Measurements from ENCODE around the gene PDCD7. TPM values are rescaled to one million over a fixed set of nuclear protein-coding genes. Genes with fewer than 3 reads are reported as not detected.
"Not testable (repeated sequence)": the region's sequence is repeated elsewhere in the genome, so short reads cannot be mapped to it uniquely, and the experiment has no call there.

PDCD7 gene
- total RNA-seq, 4 donors from 2014 or later: 26.4 to 70.7 (median 30.4) TPM

- H3K27ac ChIP-seq: no peak overlapping the region
- no peaks in the 10 kb centered on the region for H3K9me3 ChIP-seq
- WGBS, 2 donors (ENCODE audit: low coverage in 1 of 2): 64 to 77% methylated on average over 1 to 4 of the region's 4 CpGs
- ATAC-seq: no peak
- no peak for TF ChIP-seq POLR2AphosphoS5 (IDR thresholded peaks at IDR 0.05)
- TF ChIP-seq EP300 (IDR thresholded peaks at IDR 0.05): no peak
- no peak for TF ChIP-seq POLR2A (IDR thresholded peaks at IDR 0.05)
- TF ChIP-seq, protein P1, sequence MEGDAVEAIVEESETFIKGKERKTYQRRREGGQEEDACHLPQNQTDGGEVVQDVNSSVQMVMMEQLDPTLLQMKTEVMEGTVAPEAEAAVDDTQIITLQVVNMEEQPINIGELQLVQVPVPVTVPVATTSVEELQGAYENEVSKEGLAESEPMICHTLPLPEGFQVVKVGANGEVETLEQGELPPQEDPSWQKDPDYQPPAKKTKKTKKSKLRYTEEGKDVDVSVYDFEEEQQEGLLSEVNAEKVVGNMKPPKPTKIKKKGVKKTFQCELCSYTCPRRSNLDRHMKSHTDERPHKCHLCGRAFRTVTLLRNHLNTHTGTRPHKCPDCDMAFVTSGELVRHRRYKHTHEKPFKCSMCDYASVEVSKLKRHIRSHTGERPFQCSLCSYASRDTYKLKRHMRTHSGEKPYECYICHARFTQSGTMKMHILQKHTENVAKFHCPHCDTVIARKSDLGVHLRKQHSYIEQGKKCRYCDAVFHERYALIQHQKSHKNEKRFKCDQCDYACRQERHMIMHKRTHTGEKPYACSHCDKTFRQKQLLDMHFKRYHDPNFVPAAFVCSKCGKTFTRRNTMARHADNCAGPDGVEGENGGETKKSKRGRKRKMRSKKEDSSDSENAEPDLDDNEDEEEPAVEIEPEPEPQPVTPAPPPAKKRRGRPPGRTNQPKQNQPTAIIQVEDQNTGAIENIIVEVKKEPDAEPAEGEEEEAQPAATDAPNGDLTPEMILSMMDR (IDR thresholded peaks at IDR 0.05): no peak
- no peaks in the 10 kb centered on the region for H3K4me1 ChIP-seq
- no peak overlapping the region for H3K4me3 ChIP-seq
- no peaks in the 10 kb centered on the region for H3K27me3 ChIP-seq
- peaks cover 0 to 46% of the 10 kb centered on the region in 2 donors for H3K36me3 ChIP-seq
Observed at GRCh38 chr15:65146438-65146837, 12.8 kb upstream of the PDCD7 start.

GRCh38 chr15:65138631-65139030 is 5.0 kb upstream of the PDCD7 start:
- not testable (repeated sequence) for H3K36me3 ChIP-seq, H3K27me3 ChIP-seq, H3K4me1 ChIP-seq, H3K9me3 ChIP-seq, H3K27ac ChIP-seq, ATAC-seq, H3K4me3 ChIP-seq
- 79% methylated on average over 4 to 5 of the region's 6 CpGs for WGBS, 2 donors (ENCODE audit: low coverage in 1 of 2)

DNA sequence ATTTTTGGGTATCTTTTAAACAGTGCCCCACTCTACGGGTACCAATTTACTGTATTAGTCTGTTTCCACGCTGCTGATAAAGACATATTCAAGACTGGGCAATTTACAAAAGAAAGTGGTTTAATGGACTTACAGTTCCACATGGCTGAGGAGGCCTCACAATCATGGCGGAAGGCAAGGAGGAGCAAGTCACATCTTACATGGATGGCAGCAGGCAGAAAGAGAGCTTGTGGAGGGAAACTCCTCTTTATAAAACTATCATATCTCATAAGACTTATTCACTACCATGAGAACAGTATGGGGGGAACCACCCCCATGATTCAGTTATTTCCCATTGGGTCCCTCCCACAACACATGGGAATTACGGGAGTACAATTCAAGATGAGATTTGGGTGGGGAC is 4.3 kb upstream of the PDCD7 start:
- H3K4me3 ChIP-seq, H3K27ac ChIP-seq, H3K4me1 ChIP-seq, ATAC-seq, H3K36me3 ChIP-seq, H3K9me3 ChIP-seq, H3K27me3 ChIP-seq: not testable (repeated sequence)
- WGBS, 2 donors (ENCODE audit: low coverage in 1 of 2): 96 to 100% methylated on average over 2 to 3 of the region's 4 CpGs

- peaks cover 2 to 17% (median 7%) of the 10 kb centered on the region in 3 donors for H3K4me1 ChIP-seq
- not testable (repeated sequence) for H3K27ac ChIP-seq, ATAC-seq, H3K9me3 ChIP-seq, H3K4me3 ChIP-seq, H3K36me3 ChIP-seq, H3K27me3 ChIP-seq
- 93 to 95% methylated on average over 3 of the region's 7 CpGs for WGBS, 2 donors (ENCODE audit: low coverage in 1 of 2)
Observed at GRCh38 chr15:65137089-65137488, 3.5 kb upstream of the PDCD7 start.

DNA sequence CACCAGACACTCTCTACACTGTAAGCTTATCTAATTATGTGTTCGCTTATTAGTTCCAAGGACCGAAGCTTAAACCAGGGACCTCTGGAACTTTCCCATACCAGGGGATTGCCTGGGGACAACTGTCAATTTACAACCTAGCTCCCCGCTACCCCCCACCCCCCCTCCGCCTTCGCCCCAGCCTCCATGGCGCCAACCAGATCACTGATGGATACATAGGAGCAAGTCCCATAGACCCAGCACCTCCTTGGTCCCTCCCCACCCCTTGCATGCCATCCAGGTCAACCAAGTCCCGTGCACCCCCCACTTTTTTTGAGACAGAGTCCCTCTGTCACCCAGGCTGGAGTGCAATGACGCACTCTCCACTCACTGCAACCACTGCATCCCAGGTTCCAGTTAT is 930 bp upstream of the PDCD7 start:
- TF ChIP-seq, protein P1 (IDR thresholded peaks at IDR 0.05): no peak
- TF ChIP-seq POLR2A (IDR thresholded peaks at IDR 0.05) (no peak), EP300 (IDR thresholded peaks at IDR 0.05) (no peak), POLR2AphosphoS5 (IDR thresholded peaks at IDR 0.05) (no peak)
- H3K4me1 ChIP-seq: peaks cover 5 to 38% (median 18%) of the 10 kb centered on the region in 3 donors
- H3K4me3 ChIP-seq: no peak overlapping the region
- 97% methylated on average over 4 of the region's 8 CpGs; no CpG with 5 or more reads in 1 of the 2 donors for WGBS, 2 donors (ENCODE audit: low coverage in 1 of 2)
- H3K36me3 ChIP-seq: peaks cover 0 to 14% of the 10 kb centered on the region in 2 donors
- no peak overlapping the region for H3K27ac ChIP-seq
- no peaks in the 10 kb centered on the region for H3K27me3 ChIP-seq
- no peaks in the 10 kb centered on the region for H3K9me3 ChIP-seq
- ATAC-seq: no peak

- 0% methylated on average over 2 to 12 of the region's 93 CpGs for WGBS, 2 donors (ENCODE audit: low coverage in 1 of 2)
Observed at GRCh38 chr15:65132878-65133547, 595 bp downstream of the PDCD7 start.

More at GRCh38 chr15:65132878-65133547, 595 bp downstream of the PDCD7 start:
- ATAC-seq: peak; percentile 50
- Histone ChIP-seq H3K4me1 (peaks cover 5 to 38% (median 18%) of the 10 kb centered on the region in 3 donors), H3K9me3 (no peaks in the 10 kb centered on the region), H3K36me3 (peaks cover 0 to 29% of the 10 kb centered on the region in 2 donors), H3K4me3 (peak overlapping the region; percentile 88 to 95), H3K27ac (peak overlapping the region; percentile 75 to 95 (median 92)), H3K27me3 (no peaks in the 10 kb centered on the region)
- no peak for TF ChIP-seq POLR2A (IDR thresholded peaks at IDR 0.05)
- no peak for TF ChIP-seq POLR2AphosphoS5 (IDR thresholded peaks at IDR 0.05)
- TF ChIP-seq, protein P1 (IDR thresholded peaks at IDR 0.05): peak in 1 of 4 experiments; percentile 9
